GM19025 (cell line): ENCODE data around the gene RAI14.
A peak's percentile ranks its signal among the peaks of the same experiment; 100 is the strongest.
"Not testable (repeated sequence)": the region's sequence is repeated elsewhere in the genome, so short reads cannot be mapped to it uniquely, and the experiment has no call there.

Experiments
- ATAC-seq: cut with Tn5 transposase; IDR thresholded peaks from one replicate; pipeline ENCODE4 v1.9.1; 2021; ENCODE audit warnings: mild to moderate bottlenecking, low read depth, moderate library complexity; ENCODE audit not compliant: unreplicated experiment

The RAI14 gene

DNA sequence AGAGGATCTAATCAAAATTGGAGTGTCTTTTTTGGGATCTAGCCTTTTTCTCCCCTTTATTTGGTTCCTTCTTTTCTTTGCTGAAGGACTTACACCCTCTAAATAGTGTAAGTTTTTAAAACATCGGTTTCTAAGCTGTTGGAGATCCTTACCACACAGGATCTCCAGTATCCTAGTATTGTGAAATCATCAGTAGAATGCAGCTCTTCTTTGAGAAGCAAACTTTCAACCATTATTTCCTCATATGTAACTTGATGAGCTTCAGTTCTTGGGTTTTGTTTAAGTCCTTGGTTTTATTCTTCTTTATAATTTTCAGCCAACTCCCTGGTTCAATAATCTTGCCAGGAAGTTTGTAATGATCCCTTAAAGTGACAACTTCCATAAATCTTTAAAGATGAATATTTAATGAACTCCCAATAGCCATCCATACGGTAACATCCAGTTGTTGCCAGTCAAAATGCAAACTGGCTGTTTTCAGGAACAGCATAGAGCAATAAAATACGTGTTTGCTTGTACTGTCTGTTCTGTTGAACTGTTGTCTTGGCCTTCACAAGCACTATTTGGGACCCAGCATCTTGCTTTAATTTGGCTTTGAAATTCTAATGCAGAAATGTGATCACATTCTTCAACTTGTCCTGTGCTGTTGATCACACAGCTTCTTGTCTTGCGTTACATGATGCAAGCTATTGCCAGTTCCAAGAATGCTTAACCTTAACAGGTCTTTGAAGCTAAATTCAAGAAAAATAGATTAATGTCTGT, 148.0 kb downstream of the RAI14 start:
- ATAC-seq: no peak

DNA sequence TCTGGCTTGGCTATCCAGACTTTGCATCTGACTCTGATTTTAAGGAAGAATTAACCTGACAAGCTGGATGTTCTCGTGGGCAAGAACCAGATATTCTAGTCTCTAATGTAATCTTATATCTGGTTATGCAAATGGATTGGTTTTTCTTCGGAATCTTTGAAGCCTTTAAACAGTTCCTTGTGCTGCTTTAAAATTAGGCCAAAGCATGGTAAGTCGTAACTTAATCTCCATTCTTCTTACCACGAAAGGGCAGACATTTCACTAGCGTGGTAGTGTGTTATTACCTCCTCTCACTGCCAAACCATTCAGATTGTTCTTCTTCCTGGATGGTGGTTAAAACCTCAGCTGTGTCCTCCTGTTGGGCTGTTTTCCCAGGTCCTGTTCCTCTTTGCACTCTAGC, 148.8 kb downstream of the RAI14 start:
- no peak for ATAC-seq

DNA sequence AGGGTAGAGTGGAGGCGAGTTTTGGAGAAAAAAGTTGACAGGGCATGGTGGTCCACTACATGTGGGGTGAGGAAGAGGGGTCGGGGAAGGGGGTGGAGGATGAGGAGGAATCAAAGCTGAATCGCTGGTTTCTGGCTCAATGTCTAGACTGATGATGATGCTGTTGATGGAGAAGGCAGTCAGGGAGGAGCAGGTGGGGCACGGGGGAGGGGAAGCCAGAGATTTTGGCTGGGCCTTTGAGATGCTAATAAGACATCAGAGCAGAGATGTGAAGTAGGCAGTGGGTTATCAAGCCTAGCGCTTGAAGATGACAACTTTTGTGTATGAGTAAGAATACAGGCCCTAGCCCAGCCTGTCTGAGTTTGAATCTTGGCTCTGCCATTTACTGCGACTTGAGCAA, 150.4 kb downstream of the RAI14 start:
- ATAC-seq: no peak

DNA sequence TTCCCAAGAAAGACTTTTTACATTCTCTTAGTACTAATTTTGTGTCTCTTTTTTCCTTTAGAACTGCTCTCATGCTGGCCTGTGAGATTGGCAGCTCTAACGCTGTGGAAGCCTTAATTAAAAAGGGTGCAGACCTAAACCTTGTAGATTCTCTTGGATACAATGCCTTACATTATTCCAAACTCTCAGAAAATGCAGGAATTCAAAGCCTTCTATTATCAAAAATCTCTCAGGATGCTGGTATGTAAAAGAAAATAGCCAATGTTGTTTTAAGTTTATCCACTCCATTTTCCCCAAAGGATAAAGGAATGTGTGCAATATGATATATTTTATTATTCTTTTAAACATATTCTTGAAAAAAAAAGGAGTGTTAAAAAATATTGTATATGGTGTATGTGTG, 155.6 kb downstream of the RAI14 start:
- no peak for ATAC-seq

DNA sequence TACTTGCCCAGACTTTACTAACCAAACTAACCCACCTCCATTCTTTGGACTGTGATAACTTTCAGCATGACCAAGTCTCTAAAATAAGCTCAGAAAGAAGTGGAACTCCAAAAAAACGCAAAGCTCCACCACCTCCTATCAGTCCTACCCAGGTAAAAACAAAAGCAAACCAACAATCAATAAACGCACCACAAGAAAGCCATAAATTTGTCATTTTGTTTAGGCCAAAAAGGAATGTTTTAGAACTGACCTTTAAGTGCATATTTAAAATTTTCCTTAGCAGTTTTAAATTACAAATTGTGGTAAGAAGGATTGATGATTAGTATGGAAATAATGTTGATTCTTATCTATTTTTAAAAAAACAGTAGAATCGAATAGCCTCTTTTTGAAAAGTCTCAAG, 157.4 kb downstream of the RAI14 start:
- ATAC-seq: no peak

DNA sequence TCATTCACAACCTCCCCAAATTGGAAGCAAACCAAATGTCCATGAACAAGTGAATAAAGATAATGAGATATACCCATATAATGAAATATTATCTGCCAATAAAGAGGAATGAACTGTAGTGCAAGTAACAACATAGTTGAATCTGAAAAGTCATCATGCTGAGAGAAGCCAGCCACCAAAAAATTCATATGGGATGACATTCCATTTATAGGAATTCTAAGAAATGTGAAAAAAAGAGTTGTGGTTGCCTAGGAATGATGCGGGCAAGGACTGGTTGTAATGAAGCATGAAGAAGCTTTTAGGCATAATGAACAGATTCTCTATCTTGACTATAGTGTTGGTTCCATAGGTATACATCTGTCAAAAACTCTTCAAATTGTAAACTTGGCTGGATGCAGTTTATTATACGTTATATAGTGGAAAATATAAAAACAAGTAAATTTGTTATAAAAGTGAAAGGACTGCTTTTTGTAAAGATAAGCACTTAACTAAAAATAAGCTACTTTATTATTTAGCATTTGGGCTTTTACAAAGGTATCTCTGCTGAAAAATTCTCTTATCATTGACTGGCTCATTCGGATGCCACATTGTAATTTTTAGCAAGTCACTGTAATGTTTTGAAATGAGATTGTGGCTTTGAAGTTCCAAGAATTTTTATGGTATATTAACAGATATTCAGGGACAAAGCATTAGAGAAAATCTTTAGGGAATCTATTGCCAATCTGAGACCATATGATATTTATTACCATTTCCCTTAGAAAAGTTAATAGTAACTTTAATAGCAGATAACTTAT, 161.6 kb downstream of the RAI14 start:
- ATAC-seq: no peak

DNA sequence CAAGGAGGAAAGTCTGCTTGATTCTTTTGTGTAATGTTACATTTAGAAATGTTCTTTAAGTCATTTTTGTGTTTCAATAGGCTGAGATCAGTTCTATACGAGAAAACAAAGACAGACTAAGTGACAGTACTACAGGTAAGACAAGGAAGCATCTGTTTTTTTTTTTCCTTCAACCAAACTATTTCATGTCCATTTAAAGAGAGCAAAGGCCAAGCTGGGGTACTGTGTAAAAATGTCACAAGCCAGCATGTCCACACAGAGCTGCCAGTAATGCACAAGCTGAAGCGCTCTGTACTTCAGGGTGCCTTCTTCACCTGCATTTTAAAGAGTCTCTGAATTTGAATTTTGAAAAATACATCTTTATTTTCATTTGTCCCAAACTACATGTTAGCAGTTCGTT, 162.6 kb downstream of the RAI14 start:
- no peak for ATAC-seq

DNA sequence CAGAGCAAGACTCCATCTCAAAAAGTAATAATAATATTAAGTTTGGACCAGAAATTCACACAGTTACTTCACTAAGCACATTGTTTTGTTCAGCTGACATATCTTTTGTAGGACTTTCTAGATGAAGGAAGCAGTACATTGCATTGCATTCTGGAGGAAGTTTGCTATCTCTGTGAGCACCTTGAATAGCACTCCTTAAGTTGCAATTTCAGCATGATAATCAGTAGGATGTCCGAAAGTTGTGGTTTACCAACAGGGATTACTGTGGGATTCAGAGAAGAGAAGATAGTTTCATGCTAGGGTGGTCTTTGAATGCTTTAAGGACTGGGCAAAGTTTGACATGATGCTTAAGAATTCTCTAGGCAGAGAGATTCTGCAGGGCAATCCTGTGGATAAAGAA, 164.5 kb downstream of the RAI14 start:
- no peak for ATAC-seq

DNA sequence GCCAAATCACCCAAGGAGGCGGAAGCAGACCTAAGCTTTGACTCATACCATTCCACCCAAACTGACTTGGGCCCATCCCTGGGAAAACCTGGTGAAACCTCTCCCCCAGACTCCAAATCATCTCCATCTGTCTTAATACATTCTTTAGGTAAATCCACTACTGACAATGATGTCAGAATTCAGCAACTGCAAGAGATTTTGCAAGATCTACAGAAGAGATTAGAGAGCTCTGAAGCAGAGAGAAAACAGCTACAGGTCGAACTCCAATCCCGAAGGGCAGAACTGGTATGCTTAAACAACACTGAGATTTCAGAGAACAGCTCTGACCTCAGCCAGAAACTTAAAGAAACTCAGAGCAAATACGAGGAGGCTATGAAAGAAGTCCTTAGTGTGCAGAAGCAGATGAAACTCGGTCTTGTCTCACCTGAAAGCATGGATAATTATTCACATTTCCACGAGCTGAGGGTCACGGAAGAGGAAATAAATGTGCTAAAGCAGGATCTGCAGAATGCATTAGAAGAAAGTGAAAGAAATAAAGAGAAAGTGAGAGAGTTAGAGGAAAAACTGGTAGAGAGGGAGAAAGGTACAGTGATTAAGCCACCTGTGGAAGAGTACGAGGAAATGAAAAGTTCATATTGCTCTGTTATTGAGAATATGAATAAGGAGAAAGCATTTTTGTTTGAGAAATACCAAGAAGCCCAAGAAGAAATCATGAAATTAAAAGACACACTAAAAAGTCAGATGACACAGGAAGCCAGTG, 167.0 kb downstream of the RAI14 start:
- no peak for ATAC-seq

DNA sequence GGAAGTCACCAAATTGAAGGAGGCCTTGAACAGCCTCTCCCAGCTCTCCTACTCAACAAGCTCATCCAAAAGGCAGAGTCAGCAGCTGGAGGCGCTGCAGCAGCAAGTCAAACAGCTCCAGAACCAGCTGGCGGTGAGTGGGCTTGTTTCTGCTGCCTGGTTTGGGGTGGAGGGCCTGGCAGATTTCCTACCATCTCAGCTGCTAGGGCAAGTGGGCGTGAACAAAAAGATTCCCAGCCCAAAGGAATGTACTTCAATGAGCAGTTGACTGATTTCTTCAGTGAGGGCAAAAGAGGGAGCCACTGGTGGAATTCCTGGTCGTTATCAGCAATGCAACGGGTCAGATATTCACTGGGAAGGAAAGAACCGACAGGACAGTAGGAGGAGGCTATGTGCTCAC, 170.2 kb downstream of the RAI14 start:
- no peak for ATAC-seq

DNA sequence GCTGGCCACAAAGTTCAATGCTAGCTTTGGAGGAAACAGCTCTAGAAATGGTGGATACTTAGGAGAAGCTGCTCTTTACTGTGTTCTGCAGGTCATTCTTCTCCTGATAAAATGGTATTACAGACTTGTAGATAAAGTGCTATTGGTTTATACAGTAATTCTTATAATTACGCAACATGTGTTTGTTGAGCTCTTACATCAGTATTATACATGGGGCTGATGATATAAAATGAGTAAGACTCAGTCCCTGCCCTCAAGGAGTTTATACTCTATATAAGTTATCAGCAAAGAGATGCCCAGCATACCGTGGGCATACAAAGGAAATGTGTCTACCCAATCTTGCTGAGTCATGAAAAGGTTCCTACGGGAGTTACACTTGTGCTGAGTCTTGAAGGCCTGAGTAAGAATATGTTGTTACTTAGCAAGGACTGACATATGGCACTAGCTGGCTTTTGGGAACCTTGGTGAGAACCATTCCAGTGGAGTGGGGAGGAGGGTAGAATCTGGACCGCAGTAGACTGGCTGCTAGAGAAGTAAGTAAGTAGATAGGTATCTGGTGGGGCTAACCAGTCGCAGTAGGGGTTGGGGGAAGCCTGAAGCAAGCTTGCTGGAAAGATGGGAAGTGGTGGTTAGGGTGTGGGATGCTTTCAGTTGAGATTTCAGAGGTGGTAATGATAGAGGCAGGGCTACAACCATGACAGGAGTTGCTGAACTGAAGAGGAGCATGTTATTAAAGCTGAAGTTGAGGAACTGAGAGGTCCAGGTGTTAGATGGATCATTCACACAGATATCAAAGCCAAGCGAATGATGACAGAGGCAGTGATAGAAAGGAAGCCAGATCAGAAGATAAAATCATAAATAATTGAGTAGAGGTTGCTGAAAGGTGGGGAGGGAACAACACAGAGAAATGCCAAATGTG, 171.7 kb downstream of the RAI14 start:
- no peak for ATAC-seq

DNA sequence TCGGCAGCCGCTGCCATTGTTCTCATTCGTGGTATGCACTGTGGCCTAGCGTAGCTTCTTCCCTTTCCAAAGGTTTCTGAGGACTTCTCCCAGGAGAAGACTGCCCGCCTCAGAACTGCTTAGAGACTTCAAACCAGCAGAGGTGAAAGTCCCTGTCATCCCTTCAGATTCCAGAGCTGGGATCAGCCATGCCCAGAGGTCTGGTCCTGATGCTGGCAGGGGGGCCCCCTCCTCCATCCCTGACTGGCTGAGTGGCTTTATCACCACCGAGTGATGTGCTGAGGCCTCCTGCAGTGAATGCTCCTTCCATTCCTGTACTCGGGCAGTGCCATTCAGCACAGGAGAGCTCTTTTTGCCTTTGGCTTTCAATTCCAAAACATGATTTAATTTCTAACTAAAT, 174.7 kb downstream of the RAI14 start:
- ATAC-seq: not testable (repeated sequence)

DNA sequence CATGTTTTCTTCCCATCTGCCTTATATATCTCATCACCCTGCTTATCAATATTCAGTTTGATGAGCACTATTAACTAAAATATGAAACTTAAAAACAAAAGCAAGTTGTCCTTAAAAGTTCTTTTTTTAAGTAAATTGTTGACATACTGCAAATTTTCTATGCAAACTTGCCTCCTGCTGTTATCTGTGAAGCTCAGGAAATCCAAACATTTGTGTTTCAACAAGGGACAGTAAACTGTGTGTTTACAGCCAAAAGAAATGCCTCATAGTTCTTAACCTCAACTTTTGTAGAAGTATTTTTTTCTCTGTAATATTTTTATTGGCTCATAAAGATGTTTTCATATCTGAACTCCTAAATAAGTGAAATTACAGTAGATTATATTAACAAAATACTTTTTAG, 175.2 kb downstream of the RAI14 start:
- ATAC-seq: no peak

DNA sequence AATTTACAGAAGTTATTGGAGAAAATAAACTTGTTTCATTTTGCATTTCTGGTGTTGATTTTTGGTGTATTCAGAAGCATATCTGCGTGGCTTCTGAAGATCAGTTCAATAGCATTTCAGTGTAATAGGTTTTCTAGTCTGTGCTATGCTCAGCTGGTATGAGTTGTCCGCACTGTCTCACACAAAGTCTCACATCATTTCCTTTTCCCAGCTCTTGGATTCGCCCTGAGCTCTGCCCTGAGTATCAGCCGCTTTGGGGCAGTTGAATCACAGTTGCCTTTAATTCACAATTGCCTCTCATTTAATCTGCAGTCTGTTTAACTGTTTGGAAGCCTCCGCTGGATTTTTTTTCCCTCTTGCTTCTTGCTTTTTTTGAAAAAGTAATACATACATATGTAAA, 176.4 kb downstream of the RAI14 start:
- ATAC-seq: no peak

DNA sequence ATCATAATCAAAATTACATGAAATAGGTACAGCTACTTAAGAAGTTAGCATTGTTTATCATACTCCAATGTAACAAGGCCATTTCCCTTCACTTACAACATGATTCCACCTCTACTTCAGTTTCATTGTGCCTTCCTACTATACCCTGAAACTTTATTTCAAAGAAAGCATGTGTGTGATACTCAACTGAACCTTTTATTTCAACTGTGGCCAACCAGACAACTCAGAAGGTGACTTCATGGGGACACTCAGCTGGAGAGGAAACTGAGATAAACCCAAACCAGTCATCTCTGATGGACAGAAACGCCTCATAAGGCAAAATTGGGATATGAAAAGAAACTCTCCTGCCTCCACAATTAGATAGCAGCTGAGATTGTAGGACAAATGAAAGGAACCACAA, 177.0 kb downstream of the RAI14 start:
- no peak for ATAC-seq

DNA sequence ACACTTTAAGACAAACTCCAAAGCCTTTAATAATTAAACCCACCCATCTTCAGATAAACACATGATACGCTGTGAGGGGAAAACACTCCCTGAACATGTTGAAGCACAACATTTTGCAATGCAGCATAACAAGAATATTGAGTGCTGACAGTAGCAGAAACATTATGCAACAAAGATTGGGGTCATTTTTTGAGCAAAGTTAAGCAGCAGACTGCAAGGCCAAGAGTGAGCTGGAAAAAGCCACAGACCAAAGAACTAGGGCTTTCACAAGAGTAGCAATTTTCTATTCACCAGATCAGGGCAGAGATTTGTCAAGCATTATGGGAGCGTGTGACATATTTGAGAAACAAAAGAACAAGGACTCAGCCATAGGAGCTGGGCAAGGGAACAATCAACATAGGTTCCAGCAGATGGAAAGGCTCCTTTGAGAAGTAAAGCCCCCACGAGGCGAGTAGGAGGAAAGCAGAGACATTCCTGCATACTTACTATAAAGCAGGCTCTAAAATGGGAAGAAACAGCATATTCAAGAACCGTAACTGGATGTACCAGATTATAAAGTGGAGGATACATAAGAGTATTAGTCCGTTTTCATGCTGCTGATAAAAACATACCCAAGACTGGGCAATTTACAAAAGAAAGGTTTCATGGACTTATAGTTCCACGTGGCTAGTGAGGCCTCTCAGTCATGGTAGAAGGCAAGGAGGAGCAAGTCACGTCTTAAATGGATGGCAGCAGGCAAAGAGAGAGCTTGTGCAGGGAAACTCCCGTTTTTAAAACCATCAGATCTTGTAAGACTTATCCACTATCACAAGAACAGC, 178.1 kb downstream of the RAI14 start:
- ATAC-seq: no peak

DNA sequence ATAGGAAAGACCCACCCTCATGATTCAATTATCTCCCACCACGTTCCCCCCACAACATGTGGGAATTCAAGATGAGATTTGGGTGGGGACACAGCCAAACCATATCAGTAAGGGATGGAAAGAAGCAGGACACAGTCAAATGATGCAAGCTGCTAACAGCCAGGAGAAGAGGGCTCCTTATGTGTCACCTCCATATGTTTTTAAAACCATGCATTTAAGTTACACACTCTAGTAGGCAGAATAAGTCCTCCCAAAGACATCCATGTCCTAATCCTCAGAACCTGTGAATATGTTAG, 178.6 kb downstream of the RAI14 start:
- ATAC-seq: no peak

DNA sequence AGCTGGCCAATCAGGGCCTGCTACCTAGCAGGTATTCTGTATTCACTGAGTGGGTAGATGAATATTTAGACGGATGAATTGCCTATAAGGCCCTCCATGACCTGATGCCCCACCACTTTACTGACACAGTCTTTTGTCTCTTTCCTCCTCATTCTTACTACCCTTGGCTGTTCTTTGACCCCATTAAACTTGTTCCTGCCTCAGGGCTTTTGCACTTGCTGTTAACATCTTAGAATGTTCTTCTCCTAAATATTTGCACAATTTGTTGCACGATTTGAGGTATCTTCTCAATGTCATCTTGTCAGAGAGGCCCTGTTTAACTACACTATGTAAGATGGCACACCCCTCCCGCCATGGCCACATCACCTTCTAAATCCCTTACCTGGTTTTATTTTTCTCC, 179.5 kb downstream of the RAI14 start:
- no peak for ATAC-seq

DNA sequence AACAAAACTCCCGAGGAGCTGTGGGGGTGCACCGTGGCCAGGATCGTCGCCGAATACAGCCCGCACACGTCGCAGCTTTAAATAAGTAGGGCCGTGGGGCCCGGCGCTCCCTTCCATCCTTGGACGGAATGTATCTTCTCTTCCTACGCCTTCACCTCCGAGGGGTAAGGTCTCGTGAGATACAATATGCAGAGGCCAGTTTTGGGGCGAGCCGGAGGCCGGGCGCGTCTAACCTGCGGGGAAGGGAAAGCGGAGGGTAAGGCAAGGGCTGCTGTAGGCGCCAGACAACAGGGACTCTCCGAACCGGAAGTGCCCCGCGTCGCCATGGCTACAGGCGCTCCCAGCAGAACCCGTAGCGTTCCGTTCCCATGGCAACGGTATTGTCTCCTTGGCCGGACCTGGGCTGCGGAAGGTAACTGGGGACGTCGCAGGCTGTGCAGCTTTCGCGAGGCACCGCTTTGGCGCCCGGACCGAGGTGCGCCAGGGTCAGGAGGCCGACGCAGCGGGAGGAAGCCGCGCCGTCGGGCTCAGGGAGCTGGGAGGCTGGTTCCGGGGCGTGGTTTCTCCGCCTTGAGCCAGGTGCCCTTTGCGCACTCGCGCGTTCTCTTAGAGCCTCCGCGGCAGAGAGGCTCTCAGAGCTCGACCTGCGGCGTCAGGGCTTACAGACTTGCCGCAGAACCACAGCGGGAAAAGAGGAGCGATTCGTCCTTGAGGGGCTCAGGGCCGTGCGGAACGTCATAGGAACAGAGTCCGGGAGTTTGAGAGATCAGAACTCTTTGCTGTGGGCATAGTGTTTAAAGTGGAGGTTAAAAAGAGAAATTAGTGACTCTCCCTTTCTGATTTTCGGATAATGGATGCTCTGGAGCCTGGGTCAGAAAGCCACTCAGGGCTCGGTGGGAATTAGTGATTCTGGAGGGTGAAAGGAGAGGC, 182.9 kb downstream of the RAI14 start, which contains the start of gene TTC23L:
Gene TTC23L, plus strand, starts transcription at position 380 of the 930 bp plus-strand sequence. CDS start 1,508 bp downstream, outside the sequence.
- peak; percentile 100 for ATAC-seq
